Brain pericyte (primary cell): ENCODE data around the gene BLCAP.
"Not testable (repeated sequence)": the region's sequence is repeated elsewhere in the genome, so short reads cannot be mapped to it uniquely, and the experiment has no call there.

ENCODE experiments used
- DNase-seq: peaks from one replicate; pipeline ENCODE4 v3.0.0-alpha.2; 2012; ENCODE audit warnings: low read depth, low spot score

Gene BLCAP

GRCh38 chr20:37558306-37558705 is 30.6 kb upstream of the BLCAP start:
- no peak for DNase-seq

- no peak for DNase-seq
Measured at GRCh38 chr20:37556538-37556937, 28.9 kb upstream of the BLCAP start.

GRCh38 chr20:37554721-37555298 is 27.1 kb upstream of the BLCAP start:
- DNase-seq, result not testable (repeated sequence)

GRCh38 chr20:37552415-37552814 is 24.7 kb upstream of the BLCAP start:
- DNase-seq, result no peak

GRCh38 chr20:37551660-37552059 is 24.0 kb upstream of the BLCAP start:
- not testable (repeated sequence) for DNase-seq

GRCh38 chr20:37550101-37550920 is 22.6 kb upstream of the BLCAP start:
- not testable (repeated sequence) for DNase-seq

GRCh38 chr20:37547912-37548311 is 20.2 kb upstream of the BLCAP start:
- no peak for DNase-seq

- DNase-seq, result no peak
Measured at GRCh38 chr20:37545516-37545915, 17.8 kb upstream of the BLCAP start.

GRCh38 chr20:37544386-37544785 is 16.7 kb upstream of the BLCAP start:
- no peak for DNase-seq

- no peak for DNase-seq
Measured at GRCh38 chr20:37543828-37544227, 16.2 kb upstream of the BLCAP start.

- no peak for DNase-seq
Measured at GRCh38 chr20:37542281-37542680, 14.6 kb upstream of the BLCAP start.

GRCh38 chr20:37541326-37541725 is 13.7 kb upstream of the BLCAP start:
- DNase-seq, result no peak

GRCh38 chr20:37540838-37541237 is 13.2 kb upstream of the BLCAP start:
- not testable (repeated sequence) for DNase-seq

- no peak for DNase-seq
Measured at GRCh38 chr20:37540001-37540400, 12.3 kb upstream of the BLCAP start.

- no peak for DNase-seq
Measured at GRCh38 chr20:37539424-37539823, 11.7 kb upstream of the BLCAP start.

- DNase-seq, result no peak
Measured at GRCh38 chr20:37538003-37538402, 10.3 kb upstream of the BLCAP start.

- no peak for DNase-seq
Measured at GRCh38 chr20:37537505-37537904, 9.8 kb upstream of the BLCAP start.

- no peak for DNase-seq
Measured at GRCh38 chr20:37535443-37536132, 7.9 kb upstream of the BLCAP start.

- DNase-seq, result peak; percentile 68
Measured at GRCh38 chr20:37534401-37535157, 6.9 kb upstream of the BLCAP start.

GRCh38 chr20:37533154-37533715 is 5.6 kb upstream of the BLCAP start:
- DNase-seq, result no peak

- no peak for DNase-seq
Measured at GRCh38 chr20:37531856-37532255, 4.2 kb upstream of the BLCAP start.

GRCh38 chr20:37530696-37531095 is 3.0 kb upstream of the BLCAP start:
- DNase-seq, result no peak
